Coronary artery (tissue), 2 donors: ENCODE results near the gene FOXF1.

Source experiments
- DNase-seq: peaks from one replicate; pipeline ENCODE4 v3.0.0-alpha.2; 2017; ENCODE audit warnings: low spot score
- H3K27ac ChIP-seq, 2 donors: fragments of 200-600 bp; sonication (generic); one replicate each; pipeline ENCODE4 v1.5.1; 2016 to 2019
- H3K4me3 ChIP-seq: fragments of 200-600 bp; sonication (generic); 2 replicates; pipeline ENCODE4 v1.5.1; 2016; ENCODE audit warnings: mild to moderate bottlenecking, moderate library complexity
- CTCF ChIP-seq: fragments of 200-600 bp; sonication (generic); IDR thresholded peaks from one replicate; pipeline ENCODE4 v1.5.1; 2019; ENCODE audit warnings: antibody characterized with exemption

Gene FOXF1

GRCh38 chr16:86536621-86537020 is 26.3 kb downstream of the FOXF1 start:
- DNase-seq: no peak
- TF ChIP-seq CTCF: no peak

GRCh38 chr16:86537486-86537885 is 27.2 kb downstream of the FOXF1 start:
- TF ChIP-seq CTCF: no peak
- Histone ChIP-seq H3K27ac (no peak overlapping the region), H3K4me3 (no peak overlapping the region)
- no peak for DNase-seq

More at GRCh38 chr16:86536621-86537020, 26.3 kb downstream of the FOXF1 start:
- H3K4me3 ChIP-seq: no peak overlapping the region
- H3K27ac ChIP-seq: no peak overlapping the region

GRCh38 chr16:86538196-86538780 is 28.0 kb downstream of the FOXF1 start:
- H3K4me3 ChIP-seq: no peak overlapping the region
- DNase-seq: no peak
- no peak for TF ChIP-seq CTCF
- no peak overlapping the region for H3K27ac ChIP-seq

GRCh38 chr16:86540894-86541293 is 30.6 kb downstream of the FOXF1 start:
- no peak for DNase-seq

GRCh38 chr16:86541560-86541959 is 31.2 kb downstream of the FOXF1 start:
- no peak overlapping the region for H3K27ac ChIP-seq
- H3K4me3 ChIP-seq: no peak overlapping the region
- TF ChIP-seq CTCF: no peak
- DNase-seq: no peak

More at GRCh38 chr16:86540894-86541293, 30.6 kb downstream of the FOXF1 start:
- no peak for TF ChIP-seq CTCF
- Histone ChIP-seq H3K27ac (no peak overlapping the region), H3K4me3 (no peak overlapping the region)

GRCh38 chr16:86542756-86543750 is 32.7 kb downstream of the FOXF1 start:
- Histone ChIP-seq H3K27ac (no peak overlapping the region), H3K4me3 (no peak overlapping the region)
- TF ChIP-seq CTCF: no peak
- DNase-seq: no peak
